Transverse colon (tissue), 3 donors: Measurements from ENCODE around the gene QPCT.

ENCODE experiments used
- EP300 ChIP-seq: sonication (generic); formaldehyde crosslinking; IDR thresholded peaks from one replicate; pipeline ENCODE4 v1.6.1; 2017; ENCODE audit warnings: antibody characterized with exemption, low read depth
- POLR2A ChIP-seq: fragments of 450-650 bp; IDR thresholded peaks from one replicate; pipeline ENCODE4 v1.6.1; 2016; ENCODE audit warnings: antibody characterized with exemption, mild to moderate bottlenecking, moderate library complexity
- TF ChIP-seq, protein P1 (sequence below), 5 experiments: fragments of 200-600 bp in 3 of 5; fragments of 450-650 bp in 2 of 5; sonication (generic) in 3 of 5; IDR thresholded peaks; 1 replicate in 2 of 5; 2 replicates in 3 of 5; pipeline ENCODE4 v1.5.1; 2016 to 2017; ENCODE audit warnings: antibody characterized with exemption in 5 of 5, inconsistent platforms in 3 of 5, mild to moderate bottlenecking in 2 of 5, moderate library complexity in 1 of 5

DNA sequence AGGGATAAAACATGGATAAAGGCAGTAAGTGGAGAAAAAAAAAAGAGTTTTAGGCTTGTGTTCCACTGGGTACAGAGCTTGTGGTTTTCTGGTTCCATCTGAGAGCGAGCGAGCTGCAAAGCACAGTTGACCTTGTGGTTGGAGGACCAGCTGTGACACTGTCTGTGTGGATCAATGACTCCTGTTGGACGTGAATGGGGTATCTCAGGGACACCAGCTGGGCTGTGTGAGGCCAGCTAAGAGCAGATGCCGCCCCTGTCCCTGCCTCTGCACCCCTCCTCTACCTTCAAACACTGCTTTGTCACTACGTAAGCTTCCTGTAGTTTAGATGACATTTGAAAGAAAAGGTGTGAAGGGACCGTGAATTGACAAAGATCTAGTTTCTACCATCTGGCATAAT lies 67.8 kb downstream of the QPCT start:
- TF ChIP-seq, protein P1, sequence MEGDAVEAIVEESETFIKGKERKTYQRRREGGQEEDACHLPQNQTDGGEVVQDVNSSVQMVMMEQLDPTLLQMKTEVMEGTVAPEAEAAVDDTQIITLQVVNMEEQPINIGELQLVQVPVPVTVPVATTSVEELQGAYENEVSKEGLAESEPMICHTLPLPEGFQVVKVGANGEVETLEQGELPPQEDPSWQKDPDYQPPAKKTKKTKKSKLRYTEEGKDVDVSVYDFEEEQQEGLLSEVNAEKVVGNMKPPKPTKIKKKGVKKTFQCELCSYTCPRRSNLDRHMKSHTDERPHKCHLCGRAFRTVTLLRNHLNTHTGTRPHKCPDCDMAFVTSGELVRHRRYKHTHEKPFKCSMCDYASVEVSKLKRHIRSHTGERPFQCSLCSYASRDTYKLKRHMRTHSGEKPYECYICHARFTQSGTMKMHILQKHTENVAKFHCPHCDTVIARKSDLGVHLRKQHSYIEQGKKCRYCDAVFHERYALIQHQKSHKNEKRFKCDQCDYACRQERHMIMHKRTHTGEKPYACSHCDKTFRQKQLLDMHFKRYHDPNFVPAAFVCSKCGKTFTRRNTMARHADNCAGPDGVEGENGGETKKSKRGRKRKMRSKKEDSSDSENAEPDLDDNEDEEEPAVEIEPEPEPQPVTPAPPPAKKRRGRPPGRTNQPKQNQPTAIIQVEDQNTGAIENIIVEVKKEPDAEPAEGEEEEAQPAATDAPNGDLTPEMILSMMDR (IDR thresholded peaks at IDR 0.05), result no peak
- TF ChIP-seq EP300, result no peak
- TF ChIP-seq POLR2A, result no peak
